Astrocyte of the cerebellum (primary cell): ENCODE results near the gene JAK1.
"Not testable (repeated sequence)": the region's sequence is repeated elsewhere in the genome, so short reads cannot be mapped to it uniquely, and the experiment has no call there.

ENCODE experiments used
- DNase-seq: peaks from one replicate; pipeline ENCODE4 v3.0.0-alpha.2; 2011; ENCODE audit warnings: low read depth
- H3K4me3 ChIP-seq: 2 replicates; pipeline ENCODE4 v1.5.1; 2011; ENCODE audit warnings: mild to moderate bottlenecking, low read depth, low read length, moderate library complexity
- CTCF ChIP-seq: IDR thresholded peaks from 2 replicates; pipeline ENCODE4 v1.5.1; 2012; ENCODE audit warnings: low read length, low read depth, moderate library complexity, mild to moderate bottlenecking; ENCODE audit errors: missing control alignments
- in situ Hi-C: cut with HindIII; loops from 2 replicates; pipeline ENCODE4 v1.10.0; 2017; ENCODE audit warnings: low sequenced_read_pairs

The JAK1 gene

GRCh38 chr1:64823691-64824476 is 142.5 kb downstream of the JAK1 start:
- in situ Hi-C loops: loop anchor here (25.0 kb wide), 1 partner anchor 562 kb away; no protein-coding TSS in a partner anchor
- peak; percentile 90 for DNase-seq
- no peak overlapping the region for H3K4me3 ChIP-seq
- TF ChIP-seq CTCF: peak; percentile 70

- in situ Hi-C loops: loop anchor here (25.0 kb wide), 1 partner anchor 560 kb away; no protein-coding TSS in a partner anchor
- no peak for DNase-seq
- H3K4me3 ChIP-seq: no peak overlapping the region
- no peak for TF ChIP-seq CTCF
These were observed 143.7 kb downstream of the JAK1 start for GRCh38 chr1:64822621-64823020.

- DNase-seq, H3K4me3 ChIP-seq: not testable (repeated sequence)
- in situ Hi-C loops: loop anchor here (25.0 kb wide), 1 partner anchor 558 kb away; no protein-coding TSS in a partner anchor
These were observed 145.8 kb downstream of the JAK1 start for GRCh38 chr1:64820572-64820971.

- DNase-seq, H3K4me3 ChIP-seq: not testable (repeated sequence)
- in situ Hi-C loops: loop anchor here (25.0 kb wide), 1 partner anchor 555 kb away; no protein-coding TSS in a partner anchor
These were observed 149.0 kb downstream of the JAK1 start for GRCh38 chr1:64817364-64817763.

GRCh38 chr1:64814427-64814826 is 151.9 kb downstream of the JAK1 start:
- DNase-seq: no peak
- no peak for TF ChIP-seq CTCF
- no peak overlapping the region for H3K4me3 ChIP-seq
- in situ Hi-C loops: loop anchor here (25.0 kb wide), 1 partner anchor 552 kb away; no protein-coding TSS in a partner anchor

- no peak for DNase-seq
- in situ Hi-C loops: loop anchor here (25.0 kb wide), 1 partner anchor 549 kb away; no protein-coding TSS in a partner anchor
- H3K4me3 ChIP-seq: no peak overlapping the region
- no peak for TF ChIP-seq CTCF
These were observed 155.2 kb downstream of the JAK1 start for GRCh38 chr1:64811131-64811530.

- H3K4me3 ChIP-seq: no peak overlapping the region
- in situ Hi-C loops: loop anchor here (25.0 kb wide), 1 partner anchor 548 kb away; no protein-coding TSS in a partner anchor
- TF ChIP-seq CTCF: no peak
- DNase-seq: no peak
These were observed 156.3 kb downstream of the JAK1 start for GRCh38 chr1:64810001-64810400.
